ENCODE data around the gene C17orf58.

GRCh38 chr17:68034452-68034776 lies 38.1 kb upstream of the C17orf58 start:
- TF ChIP-seq CTCF (conservative IDR thresholded peaks at IDR 0.05; ENCODE audit: low read length): no peak
- no peak for TF ChIP-seq EZH2phosphoT487 (IDR thresholded peaks at IDR 0.05; ENCODE audit: borderline replicate concordance, low read depth, low read length)
